OCI-LY1 (cell line): ENCODE measurements around the gene UQCR10.

Experiments used
- H2AFZ ChIP-seq: fragments of 200-600 bp; sonication (generic), shearing (Covaris generic); 2 replicates; pipeline ENCODE4 v1.6.0; 2014; ENCODE audit warnings: antibody characterized with exemption, mild to moderate bottlenecking, low read length
- H3F3A ChIP-seq: fragments of 200-600 bp; sonication (generic), shearing (Covaris generic); 2 replicates; pipeline ENCODE4 v1.6.0; 2014; ENCODE audit warnings: mild to moderate bottlenecking, antibody characterized with exemption, low read length, moderate library complexity; ENCODE audit not compliant: insufficient read depth
- H3K27ac ChIP-seq: fragments of 200-600 bp; sonication (generic); 2 replicates; pipeline ENCODE4 v1.5.1; 2014; ENCODE audit warnings: low read length, mixed run types, mild to moderate bottlenecking, low read depth; ENCODE audit not compliant: poor library complexity, severe bottlenecking
- H3K27me3 ChIP-seq: fragments of 200-600 bp; sonication (generic); 2 replicates; pipeline ENCODE4 v1.6.0; 2014; ENCODE audit warnings: antibody characterized with exemption, mild to moderate bottlenecking, low read length, moderate library complexity; ENCODE audit not compliant: insufficient read depth
- H3K36me3 ChIP-seq: fragments of 200-600 bp; sonication (generic); 2 replicates; pipeline ENCODE4 v1.6.1; 2014; ENCODE audit warnings: mild to moderate bottlenecking, antibody characterized with exemption, low read length, moderate library complexity, mixed read lengths; ENCODE audit not compliant: insufficient read depth
- H3K4me1 ChIP-seq: fragments of 200-600 bp; sonication (generic); 2 replicates; pipeline ENCODE4 v1.5.1; 2014; ENCODE audit warnings: mild to moderate bottlenecking, low read length, moderate library complexity; ENCODE audit not compliant: insufficient read depth, severe bottlenecking
- H3K4me2 ChIP-seq: fragments of 200-600 bp; sonication (generic), shearing (Covaris generic); 2 replicates; pipeline ENCODE4 v1.6.1; 2014; ENCODE audit warnings: low read length
- H3K4me3 ChIP-seq: fragments of 200-600 bp; sonication (generic); 2 replicates; pipeline ENCODE4 v1.5.1; 2014; ENCODE audit warnings: low read length, low read depth, mild to moderate bottlenecking, mixed read lengths; ENCODE audit not compliant: poor library complexity, severe bottlenecking
- H3K79me2 ChIP-seq: fragments of 200-600 bp; shearing (Covaris generic); 2 replicates; pipeline ENCODE4 v1.6.1; 2016; ENCODE audit warnings: mixed run types, low read length, mixed read lengths; ENCODE audit not compliant: insufficient read depth
- H3K9ac ChIP-seq: fragments of 200-600 bp; sonication (generic), shearing (Covaris generic); 2 replicates; pipeline ENCODE4 v1.6.1; 2014; ENCODE audit warnings: mild to moderate bottlenecking, low read length, mixed read lengths
- H3K9me2 ChIP-seq: fragments of 200-600 bp; sonication (generic), shearing (Covaris generic); 2 replicates; pipeline ENCODE4 v1.6.1; 2014; ENCODE audit warnings: low read depth, mild to moderate bottlenecking, low read length, mixed read lengths
- H3K9me3 ChIP-seq: fragments of 200-600 bp; shearing (Covaris generic); 2 replicates; pipeline ENCODE4 v1.6.1; 2014; ENCODE audit warnings: low read length, mixed read lengths
- H4K20me1 ChIP-seq: fragments of 200-600 bp; sonication (generic), shearing (Covaris generic); 2 replicates; pipeline ENCODE4 v1.6.0; 2016; ENCODE audit warnings: mild to moderate bottlenecking, low read length; ENCODE audit not compliant: insufficient read depth
- CTCF ChIP-seq: fragments of 200-600 bp; sonication (generic), shearing (Covaris generic); IDR thresholded peaks from 2 replicates; pipeline ENCODE4 v1.5.1; 2017; ENCODE audit warnings: mild to moderate bottlenecking, antibody characterized with exemption, low read length, moderate library complexity, mixed read lengths

The UQCR10 gene

GRCh38 chr22:29819501-29819900 lies 52.3 kb downstream of the UQCR10 start:
- no peaks in the 10 kb centered on the region for H3K79me2 ChIP-seq
- no peak overlapping the region for H2AFZ ChIP-seq
- no peak overlapping the region for H3K9ac ChIP-seq
- peaks cover 86% of the 10 kb centered on the region for H3K36me3 ChIP-seq
- no peak overlapping the region for H3K27ac ChIP-seq
- H3F3A ChIP-seq: no peaks in the 10 kb centered on the region
- no peaks in the 10 kb centered on the region for H4K20me1 ChIP-seq
- H3K4me2 ChIP-seq: no peak overlapping the region
- H3K4me3 ChIP-seq: no peak overlapping the region
- H3K4me1 ChIP-seq: no peaks in the 10 kb centered on the region
- no peaks in the 10 kb centered on the region for H3K9me2 ChIP-seq
- no peaks in the 10 kb centered on the region for H3K9me3 ChIP-seq
- no peaks in the 10 kb centered on the region for H3K27me3 ChIP-seq
- no peak for TF ChIP-seq CTCF
